CD4-positive, alpha-beta T cell (primary cell): Measurements from ENCODE around the gene GSK3B. TPM values are rescaled to one million over a fixed set of nuclear protein-coding genes. Genes with fewer than 3 reads are reported as not detected.

Experiments
- ATAC-seq: fragments of 200-7000 bp; cut with Tn5 transposase; one replicate; pipeline ENCODE4 v1.10.0; 2022; ENCODE audit warnings: mild to moderate bottlenecking; ENCODE audit not compliant: poor library complexity
- CTCF ChIA-PET: fragments of 350-600 bp; sonication (Branson Sonifier 250); formaldehyde crosslinking; loops from one replicate; lab custom pipeline; 2021; ENCODE audit warnings: antibody characterized with exemption, inconsistent platforms; lab: Charles Lee
- POLR2A ChIA-PET: fragments of 350-600 bp; sonication (Branson Sonifier 250); formaldehyde crosslinking; loops from one replicate; lab custom pipeline; 2021; ENCODE audit warnings: antibody characterized with exemption, inconsistent platforms; lab: Charles Lee
- DNase-seq, 14 experiments: peaks; one replicate each; pipeline ENCODE4 v3.0.0-alpha.2; 2013 to 2020; ENCODE audit warnings: mixed read lengths in 2 of 14
- H3K27ac ChIP-seq, 2 donors: one replicate each; pipeline versions ENCODE4 v1.5.1 to v1.7.0; 2013; ENCODE audit warnings: low read length in 2 of 2, low read depth in 1 of 2, mild to moderate bottlenecking in 1 of 2
- H3K27me3 ChIP-seq, 2 experiments: 1 replicate in 1 of 2; 2 replicates in 1 of 2; pipeline versions ENCODE4 v1.6.1 to v1.7.0; 2013; ENCODE audit warnings: low read length in 2 of 2, control low read depth in 1 of 2, mild to moderate bottlenecking in 1 of 2, moderate library complexity in 1 of 2; ENCODE audit not compliant: insufficient read depth in 2 of 2, control insufficient read depth in 1 of 2
- H3K36me3 ChIP-seq: one replicate; pipeline ENCODE4 v1.6.1; 2013; ENCODE audit warnings: low read length, control low read depth; ENCODE audit not compliant: insufficient read depth
- H3K4me1 ChIP-seq: one replicate; pipeline ENCODE4 v1.6.1; 2013; ENCODE audit warnings: low read length, control low read depth; ENCODE audit not compliant: insufficient read depth
- H3K4me3 ChIP-seq: one replicate; pipeline ENCODE4 v1.5.1; 2013; ENCODE audit warnings: mild to moderate bottlenecking, low read length, moderate library complexity
- H3K9me3 ChIP-seq, 2 experiments: 1 replicate in 1 of 2; 2 replicates in 1 of 2; pipeline versions ENCODE4 v1.6.1 to v1.7.0; 2013; ENCODE audit warnings: low read length in 2 of 2, mild to moderate bottlenecking in 2 of 2, control low read depth in 1 of 2, moderate library complexity in 1 of 2; ENCODE audit not compliant: control insufficient read depth in 1 of 2, insufficient read depth in 1 of 2
- H3K27ac Mint-ChIP-seq: one replicate; pipeline ENCODE4 v1.8.0; 2020; ENCODE audit warnings: mixed read lengths
- H3K27me3 Mint-ChIP-seq: one replicate; pipeline ENCODE4 v1.8.0; 2021; ENCODE audit warnings: mixed read lengths
- H3K36me3 Mint-ChIP-seq: one replicate; pipeline ENCODE4 v1.8.0; 2021; ENCODE audit warnings: low read depth, mixed read lengths
- H3K4me1 Mint-ChIP-seq: one replicate; pipeline ENCODE4 v1.8.0; 2021; ENCODE audit warnings: low read depth, mixed read lengths
- H3K4me3 Mint-ChIP-seq: one replicate; pipeline ENCODE4 v1.8.0; 2020; ENCODE audit warnings: mild to moderate bottlenecking, mixed read lengths
- H3K9me3 Mint-ChIP-seq: one replicate; pipeline ENCODE4 v1.8.0; 2020; ENCODE audit warnings: mixed read lengths
- intact Hi-C, 2 experiments: fragments of 100-400 bp; cut with DNase I in 1 of 2; cut with micrococcal nuclease in 1 of 2; formaldehyde crosslinking; loops; one replicate each; pipeline versions ENCODE4 v1.15.1 to v1.9.0; 2023 to 2025; cut with DNase I, micrococcal nuclease
- total RNA-seq, 174 experiments: library from RNA in 2 of 174; stranded (reverse) in 2 of 174; gene quantifications; one replicate each; pipeline ENCODE4 v1.2.3 and lab custom pipeline; 2021 to 2026
- TF ChIP-seq, protein P1 (sequence below): fragments of 200-600 bp; IDR thresholded peaks from one replicate; pipeline ENCODE4 v1.8.0; 2022; ENCODE audit warnings: antibody characterized with exemption, mild to moderate bottlenecking

The GSK3B gene
- total RNA-seq, 2 experiments from 2014 or later = 27.9 to 29.1 TPM

DNA sequence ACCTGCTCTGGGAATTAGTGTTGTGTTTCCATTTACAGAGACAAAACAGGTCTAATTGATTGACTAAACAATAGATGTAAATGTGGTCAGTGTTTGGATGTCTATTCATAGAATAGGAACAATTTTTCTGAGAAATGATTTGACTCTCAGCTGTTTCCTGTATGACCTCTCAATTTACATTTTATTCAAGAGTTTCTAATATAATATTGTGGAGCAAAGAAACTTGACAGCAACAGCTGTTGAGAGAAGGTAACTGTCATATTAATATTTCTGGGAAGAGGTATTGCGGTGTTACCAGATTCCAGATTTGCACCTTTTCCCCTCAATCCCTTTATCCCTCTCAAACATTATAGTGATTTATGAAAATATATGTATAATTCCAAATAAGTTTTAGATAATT, 316.1 kb downstream of the GSK3B start:
- H3K4me1 Mint-ChIP-seq = peaks cover 4% of the 10 kb centered on the region
- no peaks in the 10 kb centered on the region for H3K36me3 Mint-ChIP-seq
- Histone ChIP-seq H3K27me3 (no peaks in the 10 kb centered on the region), H3K4me1 (peaks cover 8% of the 10 kb centered on the region), H3K9me3 (peaks cover 0 to 3% of the 10 kb centered on the region in 2 experiments), H3K4me3 (no peak overlapping the region), H3K36me3 (no peaks in the 10 kb centered on the region), H3K27ac (no peak overlapping the region)
- CTCF ChIA-PET = no interaction called here
- peaks cover 5% of the 10 kb centered on the region for H3K9me3 Mint-ChIP-seq
- intact Hi-C loops = no loop called here
- H3K27ac Mint-ChIP-seq = no peak overlapping the region
- TF ChIP-seq, protein P1, sequence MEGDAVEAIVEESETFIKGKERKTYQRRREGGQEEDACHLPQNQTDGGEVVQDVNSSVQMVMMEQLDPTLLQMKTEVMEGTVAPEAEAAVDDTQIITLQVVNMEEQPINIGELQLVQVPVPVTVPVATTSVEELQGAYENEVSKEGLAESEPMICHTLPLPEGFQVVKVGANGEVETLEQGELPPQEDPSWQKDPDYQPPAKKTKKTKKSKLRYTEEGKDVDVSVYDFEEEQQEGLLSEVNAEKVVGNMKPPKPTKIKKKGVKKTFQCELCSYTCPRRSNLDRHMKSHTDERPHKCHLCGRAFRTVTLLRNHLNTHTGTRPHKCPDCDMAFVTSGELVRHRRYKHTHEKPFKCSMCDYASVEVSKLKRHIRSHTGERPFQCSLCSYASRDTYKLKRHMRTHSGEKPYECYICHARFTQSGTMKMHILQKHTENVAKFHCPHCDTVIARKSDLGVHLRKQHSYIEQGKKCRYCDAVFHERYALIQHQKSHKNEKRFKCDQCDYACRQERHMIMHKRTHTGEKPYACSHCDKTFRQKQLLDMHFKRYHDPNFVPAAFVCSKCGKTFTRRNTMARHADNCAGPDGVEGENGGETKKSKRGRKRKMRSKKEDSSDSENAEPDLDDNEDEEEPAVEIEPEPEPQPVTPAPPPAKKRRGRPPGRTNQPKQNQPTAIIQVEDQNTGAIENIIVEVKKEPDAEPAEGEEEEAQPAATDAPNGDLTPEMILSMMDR = no peak
- no peaks in the 10 kb centered on the region for H3K27me3 Mint-ChIP-seq
- no peak overlapping the region for H3K4me3 Mint-ChIP-seq
- POLR2A ChIA-PET = no interaction called here
- DNase-seq (no peak), ATAC-seq (no peak)

DNA sequence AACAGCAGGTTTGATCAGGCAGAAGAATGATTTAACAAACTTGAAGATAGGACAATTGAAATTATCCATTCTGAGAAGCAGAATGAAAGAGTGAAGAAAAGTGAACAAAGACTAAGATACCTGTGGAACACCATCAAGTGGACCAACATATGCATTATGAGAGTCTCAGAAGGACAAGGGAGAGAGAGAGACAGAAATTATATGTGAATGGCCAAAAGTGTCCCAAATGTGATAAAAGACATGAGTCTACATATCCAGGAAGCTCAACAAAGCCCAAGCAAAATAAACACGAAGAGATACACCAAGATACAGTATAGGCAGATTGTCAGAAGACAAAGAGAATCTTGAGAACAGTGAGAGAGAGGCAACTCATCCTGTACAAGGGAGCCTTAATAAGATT, 317.9 kb downstream of the GSK3B start:
- H3K4me1 Mint-ChIP-seq = peaks cover 4% of the 10 kb centered on the region
- Histone ChIP-seq H3K36me3 (no peaks in the 10 kb centered on the region), H3K27ac (no peak overlapping the region), H3K4me1 (peaks cover 8% of the 10 kb centered on the region), H3K4me3 (no peak overlapping the region), H3K27me3 (no peaks in the 10 kb centered on the region), H3K9me3 (peaks cover 0 to 3% of the 10 kb centered on the region in 2 experiments)
- H3K36me3 Mint-ChIP-seq = no peaks in the 10 kb centered on the region
- intact Hi-C loops = no loop called here
- POLR2A ChIA-PET = no interaction called here
- CTCF ChIA-PET = no interaction called here
- ATAC-seq (no peak), DNase-seq (no peak)
- TF ChIP-seq, protein P1 = no peak
- H3K4me3 Mint-ChIP-seq = no peak overlapping the region
- peaks cover 5% of the 10 kb centered on the region for H3K9me3 Mint-ChIP-seq
- no peak overlapping the region for H3K27ac Mint-ChIP-seq
- no peaks in the 10 kb centered on the region for H3K27me3 Mint-ChIP-seq

DNA sequence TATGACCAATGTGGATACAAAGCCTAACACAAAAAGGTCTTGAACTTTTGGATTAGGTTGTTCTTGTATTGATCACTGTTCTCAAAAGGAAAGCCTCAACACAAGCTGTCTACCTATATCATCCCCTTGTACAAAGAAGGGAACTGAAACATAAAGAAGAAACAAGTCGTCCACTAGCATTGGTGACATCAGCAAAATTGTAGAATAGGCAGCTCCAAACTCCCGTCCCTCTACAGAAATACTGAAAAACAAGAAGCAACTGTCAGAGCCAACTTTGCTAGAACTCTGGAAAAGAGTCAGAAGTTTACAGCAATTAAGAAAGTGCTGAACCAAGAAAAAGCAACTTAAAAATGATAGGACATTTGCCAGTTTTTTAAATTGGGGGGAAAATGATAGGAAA, 319.8 kb downstream of the GSK3B start:
- Mint-ChIP-seq H3K4me3 (no peak overlapping the region), H3K4me1 (no peaks in the 10 kb centered on the region), H3K9me3 (peaks cover 5% of the 10 kb centered on the region), H3K36me3 (no peaks in the 10 kb centered on the region), H3K27ac (no peak overlapping the region), H3K27me3 (no peaks in the 10 kb centered on the region)
- ATAC-seq = no peak
- TF ChIP-seq, protein P1 = no peak
- Histone ChIP-seq H3K27ac (no peak overlapping the region), H3K4me3 (no peak overlapping the region), H3K9me3 (peaks cover 0 to 3% of the 10 kb centered on the region in 2 experiments), H3K27me3 (peaks cover 0 to 2% of the 10 kb centered on the region in 2 experiments), H3K36me3 (no peaks in the 10 kb centered on the region), H3K4me1 (no peaks in the 10 kb centered on the region)
- ChIA-PET CTCF (no interaction called here), POLR2A (no interaction called here)
- no peak for DNase-seq
- intact Hi-C loops = no loop called here

Other genes starting within 250 kb of the GSK3B start
- under 1 TPM; 0.17 to 0.27 TPM for gene GPR156, start 190.8 kb upstream of the GSK3B start, total RNA-seq